ENCODE data around the gene UBE3B.
A peak's percentile ranks its signal among the peaks of the same experiment; 100 is the strongest.

UBE3B gene

DNA sequence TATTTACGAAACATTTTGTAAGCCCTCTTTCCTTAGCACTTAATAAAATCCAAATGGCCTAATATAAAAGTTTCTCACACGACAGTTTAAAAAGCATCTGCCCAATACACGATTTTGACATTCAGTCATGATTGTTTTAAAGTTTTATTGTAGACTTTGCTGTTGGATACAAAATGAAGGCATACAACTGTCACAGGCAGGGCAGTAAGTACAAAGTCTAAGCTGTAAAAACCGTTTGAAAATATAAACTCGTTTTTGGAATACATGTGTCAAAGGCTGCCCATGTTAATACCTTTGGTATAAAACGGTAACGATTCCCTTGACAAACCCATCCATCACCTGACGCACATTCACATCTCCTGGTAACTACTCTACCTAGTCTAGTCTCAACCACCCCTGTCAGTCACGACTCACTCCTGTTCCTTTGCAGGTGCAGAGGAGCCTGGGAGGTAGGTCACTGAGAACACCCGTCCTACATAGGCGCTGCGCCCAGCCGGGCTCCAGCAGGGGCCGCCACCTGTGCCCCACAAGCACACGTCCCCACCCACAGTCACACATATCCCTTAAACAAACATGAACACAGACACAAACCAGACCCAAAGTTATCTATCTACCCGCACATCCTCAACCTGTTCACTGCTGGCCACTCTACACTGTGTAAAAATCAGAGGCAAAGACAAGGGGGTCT, 27.4 kb upstream of the UBE3B start:
- DNase-seq (ENCODE audit: low spot score): no peak

GRCh38 chr12:109450980-109451379, 26.5 kb upstream of the UBE3B start:
- DNase-seq (ENCODE audit: low spot score): no peak

GRCh38 chr12:109451400-109451799, 26.0 kb upstream of the UBE3B start:
- DNase-seq (ENCODE audit: low spot score): no peak

GRCh38 chr12:109452489-109452888, 24.9 kb upstream of the UBE3B start:
- no peak for DNase-seq (ENCODE audit: low spot score)

GRCh38 chr12:109455706-109456105, 21.7 kb upstream of the UBE3B start:
- DNase-seq (ENCODE audit: low spot score): peak; percentile 71

DNA sequence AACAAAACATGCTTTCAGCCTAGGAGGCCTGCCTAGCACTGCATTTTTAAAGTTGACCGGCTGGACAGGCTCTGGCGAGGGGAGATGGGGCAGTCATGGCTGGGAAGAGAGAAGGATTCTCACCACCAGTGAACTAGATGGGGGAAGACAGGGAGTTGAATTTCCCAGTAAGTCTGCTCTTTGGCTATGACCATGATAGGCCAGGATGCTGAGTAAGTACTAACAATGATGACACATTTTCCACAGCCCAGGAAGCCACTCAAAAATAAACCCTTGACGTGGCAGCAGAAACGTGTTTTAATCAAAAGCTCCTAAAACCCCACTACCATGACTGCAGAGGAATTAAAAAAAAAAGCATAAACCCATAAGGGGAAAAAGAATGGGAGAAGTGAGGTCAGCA, 19.3 kb upstream of the UBE3B start:
- DNase-seq (ENCODE audit: low spot score): peak; percentile 22

GRCh38 chr12:109458771-109459208, 18.6 kb upstream of the UBE3B start:
- no peak for DNase-seq (ENCODE audit: low spot score)

- DNase-seq (ENCODE audit: low spot score): no peak
Measured at GRCh38 chr12:109459247-109459646, 18.2 kb upstream of the UBE3B start.

GRCh38 chr12:109460538-109460937, 16.9 kb upstream of the UBE3B start:
- no peak for DNase-seq (ENCODE audit: low spot score)

DNA sequence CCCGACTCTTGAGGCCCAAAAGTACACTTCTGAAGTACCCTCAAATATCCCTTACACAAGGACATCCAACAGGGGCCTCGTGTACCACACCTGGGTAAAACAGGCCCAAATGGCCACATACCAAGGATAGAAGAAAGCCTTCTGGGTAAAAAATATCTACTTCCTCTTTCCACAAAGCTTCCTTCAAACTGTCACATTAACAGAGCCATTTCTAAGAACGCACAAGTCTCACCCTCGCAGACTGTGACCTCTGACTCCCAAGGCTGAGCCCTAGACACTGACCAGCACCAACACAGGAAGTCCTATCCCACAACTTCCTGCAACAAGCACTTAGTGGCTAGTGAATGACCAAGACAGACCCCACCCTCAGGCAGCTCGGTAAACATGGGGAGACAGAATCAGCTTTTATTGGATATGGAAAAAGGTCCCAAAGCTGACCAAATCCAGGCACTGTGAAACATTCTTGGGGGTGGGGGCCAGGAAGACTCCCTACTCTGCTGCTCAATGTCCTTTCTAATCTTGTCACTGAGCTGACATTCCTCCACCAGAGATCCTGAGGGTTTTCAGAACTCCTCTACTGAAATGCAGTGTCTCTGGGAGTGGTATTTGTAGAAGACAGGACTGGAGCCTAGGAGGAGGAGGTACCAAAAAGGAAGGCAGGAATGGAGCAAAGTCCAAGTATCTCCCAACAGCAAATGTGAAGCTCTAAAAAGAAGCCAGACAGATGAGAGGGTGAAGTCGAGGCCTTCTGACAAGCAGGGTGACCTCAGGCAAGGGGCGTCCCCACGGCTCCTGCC, 16.2 kb upstream of the UBE3B start:
- peak; percentile 67 for DNase-seq (ENCODE audit: low spot score)

DNA sequence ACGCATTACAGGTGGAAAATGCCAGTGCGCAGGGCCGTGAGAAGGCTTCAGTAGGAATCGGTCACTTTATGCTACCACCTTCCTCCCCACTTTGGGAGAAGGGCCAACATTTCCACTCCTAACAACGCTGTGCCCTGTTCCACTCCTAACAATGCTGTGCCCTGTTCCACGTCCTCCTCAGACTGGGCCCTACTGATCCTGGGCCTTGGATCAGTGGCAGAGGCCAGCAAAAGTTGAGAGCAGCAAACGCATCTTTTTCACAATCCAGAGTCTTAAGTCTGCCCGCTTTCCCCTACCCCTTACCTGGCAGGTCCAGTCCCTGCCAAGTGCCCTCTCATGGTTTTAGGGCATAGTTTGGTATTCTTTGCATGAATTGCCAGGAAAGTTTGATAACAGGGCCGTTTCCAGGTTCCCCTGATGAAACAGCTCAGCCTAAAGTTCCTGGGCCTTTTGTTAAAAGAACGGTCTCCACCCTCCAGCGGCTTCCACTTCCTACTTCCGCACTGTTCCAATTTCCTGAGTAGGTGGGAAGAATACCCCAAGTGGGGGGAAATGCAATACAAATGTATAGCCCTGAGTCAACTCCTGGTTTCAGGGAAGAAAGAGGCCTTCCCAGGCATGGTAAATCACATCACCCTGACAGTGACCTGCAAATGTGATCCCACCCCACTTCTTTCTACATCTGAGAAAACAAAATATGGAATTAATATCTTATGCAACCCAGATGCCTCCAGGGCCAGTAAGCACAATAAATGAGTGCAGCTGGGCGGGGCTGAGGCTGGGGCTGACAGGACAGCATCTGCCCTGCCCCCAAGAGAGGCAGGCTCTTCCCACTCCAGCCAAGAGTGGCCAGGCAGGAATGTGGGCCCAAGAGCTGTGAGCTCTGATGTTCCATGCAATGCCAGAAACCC, 15.3 kb upstream of the UBE3B start:
- peak; percentile 72 for DNase-seq (ENCODE audit: low spot score)

- peak; percentile 93 for DNase-seq (ENCODE audit: low spot score)
Measured at GRCh38 chr12:109462868-109463692, 14.4 kb upstream of the UBE3B start.

- DNase-seq (ENCODE audit: low spot score): no peak
Measured at GRCh38 chr12:109463756-109464155, 13.7 kb upstream of the UBE3B start.

GRCh38 chr12:109464642-109465351, 12.6 kb upstream of the UBE3B start:
- no peak for DNase-seq (ENCODE audit: low spot score)

GRCh38 chr12:109466305-109466704, 11.1 kb upstream of the UBE3B start:
- DNase-seq (ENCODE audit: low spot score): no peak

DNA sequence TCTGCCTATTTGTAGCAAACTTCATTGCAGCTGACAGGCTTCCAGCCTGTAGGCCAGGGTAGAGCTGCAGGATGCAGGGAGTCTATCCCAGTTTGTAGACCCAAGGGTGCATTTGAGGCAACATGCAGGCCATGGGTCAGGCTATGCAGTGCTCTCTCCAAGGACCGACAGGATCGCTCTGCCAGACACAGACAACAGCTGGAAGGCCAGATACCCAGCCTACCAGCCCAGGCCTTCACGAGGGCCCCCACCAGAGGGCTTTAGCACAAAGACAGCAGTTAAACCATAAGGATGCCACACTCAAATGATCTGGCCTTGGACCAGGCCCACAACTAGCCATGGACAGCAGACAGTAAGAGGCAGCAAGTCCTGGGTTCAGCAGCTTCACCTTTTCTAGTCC, 10.6 kb upstream of the UBE3B start:
- no peak for DNase-seq (ENCODE audit: low spot score)

GRCh38 chr12:109467978-109468676, 9.3 kb upstream of the UBE3B start:
- no peak for DNase-seq (ENCODE audit: low spot score)

- DNase-seq (ENCODE audit: low spot score): no peak
Measured at GRCh38 chr12:109469517-109469916, 7.9 kb upstream of the UBE3B start.

GRCh38 chr12:109473006-109473405, 4.4 kb upstream of the UBE3B start:
- no peak for DNase-seq (ENCODE audit: low spot score)
